GM21526 (cell line): ENCODE data around the gene RALGPS1.

ENCODE experiments used
- ATAC-seq: cut with Tn5 transposase; IDR thresholded peaks from one replicate; pipeline ENCODE4 v1.9.1; 2021; ENCODE audit warnings: moderate library complexity; ENCODE audit not compliant: unreplicated experiment, low FRiP score

RALGPS1 gene

DNA sequence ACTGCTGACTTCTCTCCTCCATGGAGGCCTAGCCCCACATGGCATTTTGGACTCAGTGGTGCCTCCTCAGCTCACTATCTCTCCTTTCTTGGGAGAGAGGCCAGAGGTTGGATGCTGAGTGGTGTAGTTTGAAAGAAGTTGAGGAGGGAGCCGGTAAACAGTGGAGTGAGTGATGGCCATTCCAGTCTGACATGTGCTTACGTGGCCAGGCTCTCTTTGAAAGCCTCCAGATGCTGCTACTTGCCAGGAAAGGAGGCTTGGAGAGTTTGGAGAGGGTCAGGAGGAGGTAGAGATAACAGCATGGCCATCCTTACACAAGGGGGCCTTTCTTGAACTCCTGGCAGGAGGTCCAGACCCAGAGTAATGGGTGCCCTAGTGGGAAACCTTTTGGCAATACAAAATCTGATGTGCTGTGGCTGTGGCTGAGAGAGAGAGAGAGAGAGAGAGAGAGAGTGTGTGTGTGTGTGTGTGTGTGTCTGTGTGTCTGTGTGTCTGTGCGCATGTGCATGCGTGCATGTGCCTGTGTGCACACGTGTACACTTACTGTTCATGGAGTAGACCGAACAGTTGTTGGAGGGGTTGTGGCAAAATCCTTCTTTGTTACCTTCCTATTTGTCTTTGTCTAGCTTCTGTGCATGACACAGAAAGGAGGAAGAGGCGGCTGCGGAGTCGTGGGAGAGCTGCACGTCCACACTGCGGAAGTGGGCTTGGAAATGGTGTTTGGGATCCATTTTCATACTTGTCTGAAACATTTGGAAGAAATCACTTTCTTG is 37.8 kb downstream of the RALGPS1 start:
- no peak for ATAC-seq

DNA sequence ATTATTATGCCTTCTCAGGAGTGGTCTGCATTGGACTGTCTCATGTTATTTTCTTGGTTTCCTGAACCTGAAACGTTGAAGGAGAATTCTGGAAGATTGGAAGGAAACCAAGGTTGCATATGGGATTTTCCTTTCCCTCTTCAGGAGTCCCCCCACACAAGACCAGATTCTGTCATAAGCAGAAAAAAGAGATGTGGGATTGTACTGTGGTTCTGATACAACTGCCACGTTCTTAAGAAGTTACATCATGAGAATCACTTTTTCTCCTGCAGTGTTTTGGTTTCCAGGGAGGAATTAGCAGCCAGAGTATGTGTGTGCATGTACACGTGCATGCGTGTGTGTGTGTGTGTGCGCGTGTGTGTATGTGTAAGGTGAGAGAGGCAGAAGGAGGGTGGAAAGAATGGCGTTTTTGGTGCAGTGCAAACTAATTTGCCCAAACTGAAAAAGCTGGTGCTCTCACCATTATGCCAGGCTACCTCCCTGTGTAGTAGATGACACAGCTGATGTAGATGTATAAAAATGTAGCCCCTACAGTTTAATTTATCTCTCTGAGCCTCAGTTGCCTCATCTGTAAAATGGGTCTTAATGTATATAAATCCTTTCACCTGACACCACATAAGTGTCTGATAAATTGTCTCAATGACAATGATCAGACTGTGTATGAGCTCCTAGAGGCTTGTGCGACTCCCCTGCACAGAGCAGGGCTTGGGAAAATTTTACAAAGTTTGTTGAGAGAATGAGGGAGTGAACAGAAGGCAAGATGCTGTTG is 38.6 kb downstream of the RALGPS1 start:
- ATAC-seq = no peak

DNA sequence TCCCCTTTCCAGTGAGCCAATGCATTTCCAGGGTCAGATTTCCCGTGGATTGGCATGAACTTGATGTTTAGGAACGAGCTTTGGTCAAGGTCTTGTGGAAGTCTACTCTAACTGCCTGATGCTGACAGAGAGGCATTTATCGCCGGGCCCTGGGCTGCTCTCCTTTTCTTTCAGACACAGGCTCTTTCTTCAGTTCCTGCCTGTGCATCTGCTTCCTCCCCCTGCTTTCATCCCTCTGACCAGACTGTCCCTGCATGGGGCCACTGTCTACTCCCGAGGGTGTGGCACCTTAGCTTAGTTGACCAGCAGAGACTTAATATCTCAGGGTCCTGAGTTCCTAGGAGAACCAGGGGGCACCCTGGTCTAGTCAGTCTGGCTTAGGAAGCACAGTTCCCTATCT is 41.2 kb downstream of the RALGPS1 start:
- ATAC-seq = no peak

DNA sequence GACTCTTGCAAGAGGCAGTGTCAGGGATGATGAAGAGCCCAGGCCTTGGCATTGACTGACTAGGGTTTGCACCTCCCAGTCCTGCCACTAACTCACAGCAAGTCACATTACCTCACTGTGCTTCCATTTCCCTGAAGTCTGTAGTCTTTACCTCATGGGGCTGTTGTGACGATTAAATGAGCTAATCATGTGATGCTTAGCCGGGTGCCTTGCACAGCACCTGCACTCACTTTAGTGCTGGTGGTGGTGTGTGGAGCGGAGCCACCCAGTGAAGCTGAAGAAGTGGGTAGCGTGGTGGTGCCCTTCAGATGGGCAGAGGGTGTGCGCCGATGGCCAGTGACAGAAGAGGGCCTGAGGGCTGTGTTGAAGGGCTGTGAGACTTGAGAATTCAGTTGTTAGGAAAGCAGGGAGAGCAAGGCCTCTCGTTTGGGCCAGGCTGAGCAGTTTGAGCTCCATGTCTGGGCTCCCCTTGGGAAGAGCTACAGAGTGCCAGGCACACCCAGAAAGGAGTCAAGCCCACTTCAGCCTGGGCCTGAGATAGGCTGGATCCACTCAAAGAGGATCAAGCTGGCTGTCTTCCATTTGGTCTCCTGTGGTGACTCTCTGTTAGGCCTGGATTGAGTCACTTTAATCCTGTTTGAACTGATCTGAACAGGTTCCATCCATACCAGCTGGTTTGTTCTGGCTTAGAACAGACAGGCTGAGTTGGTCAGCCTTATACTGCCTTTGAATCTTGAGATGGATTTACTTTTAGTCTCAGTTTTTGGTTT is 42.5 kb downstream of the RALGPS1 start:
- no peak for ATAC-seq

DNA sequence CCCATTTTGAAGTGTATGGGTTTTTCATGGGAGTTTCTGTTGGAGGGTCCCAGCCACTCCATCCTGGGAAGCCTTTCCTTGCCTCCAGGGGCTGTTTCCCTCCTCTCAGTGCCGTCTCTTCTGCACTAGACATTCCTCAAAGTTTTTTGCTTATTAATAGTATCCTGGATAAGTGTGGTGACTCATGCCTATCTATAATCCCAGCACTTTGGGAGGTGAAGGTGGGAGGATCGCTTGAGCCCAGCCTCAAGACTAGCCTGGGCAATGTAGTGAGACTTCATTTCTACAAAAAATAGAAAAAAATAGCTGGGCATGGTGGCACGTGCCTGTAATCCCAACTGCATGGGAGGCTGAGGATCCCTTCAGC is 43.1 kb downstream of the RALGPS1 start:
- ATAC-seq = no peak

DNA sequence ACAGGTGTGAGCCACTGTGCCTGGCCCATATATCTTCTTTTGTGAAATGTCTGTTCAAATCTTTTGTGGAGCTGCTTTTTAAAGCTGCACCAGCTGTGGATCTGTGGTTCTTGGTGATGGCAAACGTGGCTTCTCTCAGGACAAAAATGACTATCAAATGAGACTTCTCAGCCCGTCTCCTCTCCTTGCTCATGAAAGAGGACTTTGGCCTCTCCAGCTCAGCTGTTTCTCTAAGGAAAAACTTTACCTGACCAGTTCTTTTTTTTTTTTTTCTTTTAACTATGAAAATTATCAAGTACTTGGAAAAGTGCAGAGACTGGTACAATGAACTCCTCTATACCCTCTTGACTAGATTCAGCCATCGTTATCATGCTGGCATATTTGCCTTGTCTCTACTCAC is 44.8 kb downstream of the RALGPS1 start:
- no peak for ATAC-seq

DNA sequence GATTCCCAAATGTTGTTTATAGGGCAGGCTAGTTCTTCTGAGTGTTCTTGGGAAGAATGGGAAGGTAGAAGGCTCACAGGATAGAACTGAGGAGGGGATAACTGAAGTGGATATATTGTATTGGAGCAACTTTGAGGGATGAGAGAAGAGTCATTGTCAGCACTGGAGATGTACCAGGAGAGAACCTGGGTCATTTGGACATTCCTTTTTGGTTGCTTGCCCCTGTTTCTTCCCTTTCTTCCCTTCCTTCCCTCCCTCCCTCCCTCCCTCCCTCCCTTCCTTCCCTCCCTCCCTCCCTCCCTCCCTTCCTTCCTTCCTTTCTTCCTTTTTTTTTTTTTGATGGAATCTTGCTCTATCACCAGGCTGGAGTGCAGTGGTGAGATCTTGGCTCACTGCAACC is 45.3 kb downstream of the RALGPS1 start:
- ATAC-seq = no peak

DNA sequence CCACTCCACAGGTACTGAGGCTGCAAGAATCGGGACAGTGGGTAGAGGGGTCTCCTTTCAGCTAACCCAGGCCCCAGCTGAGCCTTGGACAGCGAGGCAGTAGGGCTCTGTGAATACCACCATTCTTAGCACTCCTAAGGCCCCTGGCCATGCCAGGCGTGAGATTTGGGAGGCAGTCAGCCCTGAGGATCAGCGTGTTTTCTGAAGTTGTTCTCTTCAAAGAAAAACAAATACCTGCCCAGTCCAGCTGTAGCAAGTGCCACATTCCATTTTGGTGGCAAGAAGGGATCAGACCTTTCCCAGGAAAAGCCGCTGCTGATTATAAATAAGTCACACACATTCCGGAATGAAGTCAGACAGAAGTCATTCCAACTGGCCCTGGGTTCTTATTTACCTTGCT is 47.8 kb downstream of the RALGPS1 start:
- ATAC-seq = no peak

DNA sequence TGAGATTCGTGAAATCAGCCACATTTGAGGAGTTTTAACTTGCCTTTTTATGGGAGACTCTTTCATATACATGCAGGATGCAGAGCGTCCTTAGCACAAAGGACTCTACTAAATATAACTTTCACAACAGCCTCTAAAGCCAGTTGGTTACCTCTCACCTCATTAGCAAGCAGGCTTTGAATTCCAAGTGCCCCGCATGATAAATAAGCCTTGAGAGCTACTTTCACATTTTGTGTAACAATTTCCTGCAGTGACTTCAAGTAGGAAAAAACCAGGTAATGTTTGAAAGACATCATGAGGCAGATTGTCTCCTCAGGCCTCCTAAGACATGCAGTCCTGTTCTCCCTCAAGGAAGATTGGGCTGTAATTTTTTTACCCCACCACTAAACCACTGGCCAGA is 50.5 kb downstream of the RALGPS1 start:
- ATAC-seq = no peak

DNA sequence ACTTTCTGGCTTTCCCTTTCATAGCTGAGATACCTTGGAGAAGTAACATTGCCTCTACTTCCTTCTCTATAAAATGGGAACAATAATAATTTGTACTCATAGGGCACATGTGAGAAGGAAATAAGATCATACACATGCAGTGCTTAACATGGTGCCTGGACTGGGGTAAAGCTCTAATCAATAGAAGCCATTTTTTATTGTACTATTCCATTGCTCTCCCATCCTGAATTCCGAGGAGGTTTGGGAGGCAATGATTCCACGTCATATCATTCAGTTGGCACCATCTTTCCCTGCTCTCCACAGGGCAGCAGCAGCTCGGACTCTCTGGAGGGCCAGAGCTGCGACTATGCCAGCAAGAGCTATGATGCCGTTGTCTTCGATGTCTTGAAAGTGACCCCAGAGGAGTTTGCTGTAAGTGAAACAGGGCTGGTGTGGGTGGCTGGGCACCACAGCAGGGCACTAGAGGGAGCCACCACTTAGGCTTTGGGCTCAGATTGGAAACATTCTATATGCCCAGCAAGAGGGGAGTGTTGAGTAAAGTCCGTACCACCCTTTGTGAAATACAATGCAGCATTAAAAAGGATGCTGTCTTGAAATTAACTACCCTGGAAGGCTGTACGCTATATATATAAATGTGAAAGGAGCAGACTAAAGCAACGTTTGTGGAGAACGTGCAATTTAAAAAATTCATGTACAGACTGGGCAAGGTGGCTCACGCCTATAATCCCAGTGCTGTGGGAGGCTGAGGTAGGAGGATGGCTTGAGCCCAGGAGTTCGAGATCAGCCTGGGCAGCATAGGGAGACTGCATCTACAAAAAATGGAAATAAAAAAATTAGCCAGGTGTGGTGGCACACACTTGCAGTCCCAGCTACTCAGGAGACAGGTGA is 51.2 kb downstream of the RALGPS1 start:
- ATAC-seq = no peak

DNA sequence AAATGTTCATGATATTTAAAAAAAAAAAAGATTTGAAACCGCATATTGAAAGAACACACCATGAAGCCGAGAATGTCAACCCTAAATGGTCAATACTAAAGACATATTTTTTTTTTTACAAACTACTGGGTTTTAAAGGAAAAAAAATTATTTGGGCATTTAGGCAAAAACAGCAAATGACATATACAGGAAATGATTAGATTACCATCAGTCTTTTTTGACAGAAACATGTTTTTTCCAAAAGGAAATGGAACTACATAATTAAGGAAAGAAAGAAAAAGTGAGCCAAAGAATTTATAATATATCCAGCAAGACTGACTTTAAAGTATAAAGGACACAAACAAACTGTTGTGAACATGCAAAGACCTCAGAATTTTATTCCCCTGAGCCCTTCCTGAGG is 56.7 kb downstream of the RALGPS1 start:
- ATAC-seq = no peak

DNA sequence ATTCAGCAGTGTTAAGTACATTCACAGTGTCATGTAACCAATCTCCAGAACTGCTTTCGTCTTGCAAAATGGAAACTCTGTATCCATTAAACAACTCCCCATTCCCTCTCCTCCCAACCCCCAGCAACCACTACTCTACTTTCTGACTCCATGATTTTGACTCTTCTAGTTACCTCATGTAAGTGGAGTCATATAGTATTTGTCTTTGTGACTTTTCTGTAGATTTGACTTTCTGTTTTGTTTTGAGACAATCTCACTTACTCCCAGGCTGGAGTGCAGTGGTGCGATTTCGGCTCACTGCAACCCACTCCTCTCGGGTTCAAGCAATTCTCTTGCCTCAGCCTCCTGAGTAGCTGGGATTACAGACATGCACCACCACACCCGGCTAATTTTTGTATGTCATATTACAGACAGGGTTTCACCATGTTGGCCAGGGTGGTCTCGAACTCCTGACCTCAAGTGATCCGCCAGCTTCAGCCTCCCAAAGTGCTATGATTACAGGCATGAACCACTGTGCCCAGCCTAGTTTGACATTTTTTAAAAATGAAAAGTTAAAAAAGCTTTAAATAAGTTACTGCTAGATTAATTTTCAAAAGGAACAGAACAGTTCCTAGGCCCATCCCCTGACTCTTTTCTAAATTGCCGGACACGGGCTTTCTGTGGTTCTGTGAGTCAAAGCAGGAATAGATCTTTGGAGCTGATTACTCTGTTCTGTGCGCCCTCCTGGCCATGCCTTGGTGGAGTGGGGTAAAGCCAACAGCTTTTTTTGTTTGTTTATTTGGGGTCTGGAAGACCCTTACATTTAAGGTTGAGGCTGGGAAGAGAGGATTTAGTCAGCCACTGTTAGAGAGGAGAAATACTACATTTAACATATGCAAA is 59.3 kb downstream of the RALGPS1 start:
- ATAC-seq = no peak

DNA sequence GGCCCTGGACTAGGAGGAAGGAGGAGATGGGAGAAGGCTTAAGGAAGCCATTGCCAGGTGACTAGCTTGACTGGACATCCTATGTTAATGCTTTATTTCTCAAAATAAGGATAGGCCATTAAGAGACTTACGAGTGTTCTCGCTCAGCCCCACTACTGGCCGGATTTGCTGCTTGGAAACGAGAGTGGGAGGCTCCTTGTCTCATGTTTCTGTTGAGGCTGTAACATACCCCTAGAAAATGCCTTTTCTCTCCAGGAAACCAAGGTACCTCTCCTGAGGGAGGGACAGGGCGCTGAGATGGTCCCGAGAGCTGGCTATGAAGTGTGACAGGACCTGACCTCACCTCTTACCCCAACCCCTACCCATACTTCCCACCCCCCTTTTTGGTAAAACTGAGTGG is 60.0 kb downstream of the RALGPS1 start:
- ATAC-seq = no peak

DNA sequence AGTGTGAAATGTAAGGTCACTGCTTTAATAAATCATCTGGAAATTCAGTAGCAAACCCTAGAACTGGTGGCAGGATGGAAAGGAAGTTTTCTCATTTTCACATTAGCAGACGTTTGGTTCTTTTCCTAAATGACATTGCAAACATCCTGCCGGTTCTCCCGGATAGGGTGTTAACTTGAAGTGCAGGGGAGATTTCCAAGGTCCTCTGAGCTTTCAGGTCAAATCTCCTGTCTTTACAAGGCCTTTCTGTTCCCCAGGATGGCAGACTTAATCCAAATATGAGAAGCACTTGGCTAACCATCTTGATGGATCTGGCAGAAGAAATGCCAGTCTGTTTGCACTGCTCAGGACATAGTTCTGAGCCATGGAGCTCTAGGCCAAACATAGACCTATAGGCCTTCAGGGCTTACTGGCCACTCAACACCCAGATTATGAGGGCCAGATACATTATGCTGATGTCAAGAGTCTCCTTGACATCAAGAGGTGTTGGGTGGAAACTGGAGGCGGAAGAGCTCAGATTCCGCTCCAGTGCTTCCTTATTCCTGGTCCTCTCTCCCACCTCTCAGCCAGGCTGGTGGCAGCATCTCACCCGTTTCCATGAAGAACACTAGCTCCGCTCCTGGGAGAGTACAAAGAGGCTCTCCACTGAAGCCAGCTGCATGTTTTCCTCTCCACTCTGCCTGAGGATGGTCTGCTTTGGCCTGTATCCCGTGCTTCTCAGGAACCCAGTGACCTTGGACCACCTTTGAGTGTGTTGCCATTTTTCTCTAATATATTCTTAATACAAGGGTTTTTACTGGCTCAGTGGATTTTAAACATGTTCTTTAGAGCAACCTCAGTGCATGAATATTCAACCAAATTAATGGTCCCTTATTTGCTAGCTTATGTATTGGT is 61.0 kb downstream of the RALGPS1 start:
- no peak for ATAC-seq

DNA sequence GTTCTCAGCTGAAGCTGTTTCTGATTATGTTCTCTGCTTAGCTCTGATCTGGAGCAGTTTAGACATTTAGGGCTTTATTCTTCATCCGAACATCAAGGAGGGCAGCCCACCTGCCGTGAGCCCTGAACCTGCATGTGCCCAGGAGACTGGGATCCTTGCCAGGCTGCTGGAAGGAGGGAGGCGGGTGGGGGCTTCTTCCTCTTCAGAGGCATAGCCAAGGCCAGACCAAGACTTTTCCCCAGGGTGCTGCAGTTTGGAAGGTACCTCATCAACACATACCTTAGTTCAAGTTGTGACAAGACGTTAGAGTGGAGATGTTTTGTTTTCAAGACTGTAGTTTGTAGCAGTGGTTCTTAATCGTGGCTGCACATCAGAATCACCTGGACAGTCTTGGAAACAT is 64.9 kb downstream of the RALGPS1 start:
- ATAC-seq = no peak

DNA sequence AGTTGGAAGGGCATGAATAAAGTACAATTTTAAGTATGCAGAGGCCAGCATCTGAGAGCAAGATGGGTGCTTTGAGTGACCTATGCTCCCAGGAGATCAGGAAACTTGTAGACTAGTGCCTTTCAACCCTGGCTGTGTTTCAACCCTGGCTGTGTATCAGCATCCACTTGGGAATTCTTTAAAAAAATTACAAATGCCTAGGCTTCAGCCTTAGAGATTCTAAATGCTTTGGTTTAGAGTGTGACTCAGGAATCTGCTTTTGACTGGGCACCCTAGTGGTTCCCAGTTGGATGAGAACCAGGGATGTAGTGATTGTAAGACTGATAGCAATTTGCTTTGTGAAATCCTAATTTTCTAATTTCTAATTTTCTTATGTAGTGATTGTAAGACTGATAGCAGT is 65.6 kb downstream of the RALGPS1 start:
- ATAC-seq = no peak

DNA sequence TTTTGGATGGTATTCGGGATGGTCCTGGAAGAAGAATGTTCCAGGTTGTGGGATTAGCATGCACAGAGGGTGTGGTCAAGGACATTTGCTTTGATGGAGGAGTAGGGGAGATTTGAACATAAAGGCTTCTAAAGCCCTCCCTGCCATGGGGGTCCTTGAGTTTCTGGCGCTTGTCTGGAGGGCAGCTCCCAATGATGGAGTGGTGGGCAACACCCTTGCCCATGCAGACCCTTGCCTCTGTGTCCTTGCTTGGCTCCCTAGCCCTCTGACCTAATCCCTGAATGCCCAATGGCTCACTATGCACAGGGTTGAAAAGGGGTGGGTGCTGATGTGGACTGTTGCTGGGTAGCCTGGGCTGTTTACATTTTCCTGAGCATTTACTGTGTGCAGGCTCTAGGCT is 66.6 kb downstream of the RALGPS1 start:
- ATAC-seq = no peak

DNA sequence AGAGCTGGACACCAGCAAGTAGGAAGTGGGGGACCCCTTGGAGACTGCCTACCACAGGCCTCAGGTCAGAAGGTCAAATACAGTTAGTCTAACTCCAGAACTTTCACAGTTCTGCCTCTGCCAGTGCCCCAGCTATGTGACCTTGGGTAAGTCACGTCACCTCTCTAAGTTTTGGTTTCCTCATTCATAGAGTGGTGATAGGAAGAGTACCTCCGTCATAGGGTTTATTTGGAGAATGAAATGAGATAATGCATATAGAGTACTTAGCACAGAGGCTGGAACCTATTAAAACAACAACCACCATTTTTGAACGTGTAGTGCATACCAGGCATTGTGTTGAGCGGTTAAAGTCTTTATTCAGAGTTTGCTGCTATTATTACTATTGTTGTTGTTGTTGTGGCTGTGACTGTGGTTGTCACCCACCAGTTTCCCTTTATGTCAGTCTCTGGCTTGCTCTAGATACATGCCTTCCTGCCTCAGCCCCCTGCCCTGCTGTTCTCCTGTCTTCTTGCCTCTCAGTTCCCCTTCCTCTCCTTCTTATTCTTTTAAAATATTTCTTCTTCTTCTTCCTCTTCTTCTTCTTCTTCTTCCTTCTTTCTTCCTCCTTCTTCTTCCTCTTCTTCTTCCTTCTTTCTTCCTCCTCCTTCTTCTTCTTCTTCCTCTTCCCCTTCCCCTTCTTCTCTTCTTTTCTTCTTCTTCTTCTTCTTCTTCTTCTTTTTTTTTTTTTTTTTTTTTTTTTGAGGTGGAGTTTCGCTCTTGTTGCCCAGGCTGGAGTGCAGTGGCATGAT is 67.8 kb downstream of the RALGPS1 start:
- ATAC-seq = no peak
